ENCODE data around the gene GLMN.

- TF ChIP-seq MYC (IDR thresholded peaks at IDR 0.05; ENCODE audit: borderline replicate concordance, low read length), result no peak
- TF ChIP-seq PHF8 (IDR thresholded peaks at IDR 0.05; ENCODE audit: borderline replicate concordance, low read depth), result no peak
- TF ChIP-seq POLR2AphosphoS2 (conservative IDR thresholded peaks at IDR 0.05; ENCODE audit: low read length), result no peak
- TF ChIP-seq POLR2A (IDR thresholded peaks at IDR 0.05; ENCODE audit: low read length), result no peak
These were observed 95.7 kb downstream of the GLMN start for GRCh38 chr1:92203105-92203504.

All from A549 (cell line).